A673 (cell line): ENCODE data around the gene GPS1.

Experiments
- EZH2 ChIP-seq: fragments of 200-600 bp; sonication (generic); IDR thresholded peaks from 2 replicates; pipeline ENCODE4 v1.6.1; 2017; ENCODE audit warnings: borderline replicate concordance, low read depth, mild to moderate bottlenecking, mixed read lengths, antibody characterized with exemption, low read length; ENCODE audit not compliant: poor library complexity, severe bottlenecking
- TF ChIP-seq, protein P1 (sequence below): fragments of 300-800, 200-600 bp; sonication (generic); conservative IDR thresholded peaks from 2 replicates; pipeline ENCODE4 v1.5.1; 2017; ENCODE audit warnings: low read depth, mild to moderate bottlenecking, antibody characterized with exemption, low read length, moderate library complexity, mixed read lengths

DNA sequence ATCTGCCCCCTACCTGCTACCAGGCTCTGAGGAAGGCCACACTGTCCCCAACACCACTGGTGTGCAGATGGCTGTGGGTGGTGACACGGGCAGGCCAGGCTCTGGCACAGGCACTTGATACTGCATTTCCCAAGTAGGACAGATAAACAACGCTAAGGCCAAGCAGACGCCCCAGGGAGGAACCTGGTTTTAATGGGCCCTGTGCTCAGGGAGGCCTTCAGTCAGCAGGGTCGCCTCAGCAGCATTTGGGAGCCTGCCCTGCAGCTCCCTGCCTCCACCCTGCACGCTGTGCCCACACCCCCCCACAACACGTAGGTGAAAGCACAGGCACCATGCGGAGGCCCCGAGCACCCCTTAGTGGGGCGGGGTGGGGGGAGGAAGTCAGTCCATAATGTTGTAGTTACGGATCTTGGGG, 49.6 kb downstream of the GPS1 start:
- TF ChIP-seq, protein P1, sequence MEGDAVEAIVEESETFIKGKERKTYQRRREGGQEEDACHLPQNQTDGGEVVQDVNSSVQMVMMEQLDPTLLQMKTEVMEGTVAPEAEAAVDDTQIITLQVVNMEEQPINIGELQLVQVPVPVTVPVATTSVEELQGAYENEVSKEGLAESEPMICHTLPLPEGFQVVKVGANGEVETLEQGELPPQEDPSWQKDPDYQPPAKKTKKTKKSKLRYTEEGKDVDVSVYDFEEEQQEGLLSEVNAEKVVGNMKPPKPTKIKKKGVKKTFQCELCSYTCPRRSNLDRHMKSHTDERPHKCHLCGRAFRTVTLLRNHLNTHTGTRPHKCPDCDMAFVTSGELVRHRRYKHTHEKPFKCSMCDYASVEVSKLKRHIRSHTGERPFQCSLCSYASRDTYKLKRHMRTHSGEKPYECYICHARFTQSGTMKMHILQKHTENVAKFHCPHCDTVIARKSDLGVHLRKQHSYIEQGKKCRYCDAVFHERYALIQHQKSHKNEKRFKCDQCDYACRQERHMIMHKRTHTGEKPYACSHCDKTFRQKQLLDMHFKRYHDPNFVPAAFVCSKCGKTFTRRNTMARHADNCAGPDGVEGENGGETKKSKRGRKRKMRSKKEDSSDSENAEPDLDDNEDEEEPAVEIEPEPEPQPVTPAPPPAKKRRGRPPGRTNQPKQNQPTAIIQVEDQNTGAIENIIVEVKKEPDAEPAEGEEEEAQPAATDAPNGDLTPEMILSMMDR, result no peak
- TF ChIP-seq EZH2, result no peak
